WTC11 (cell line): ENCODE results near the gene PARVB.

Source experiments
- CTCF ChIP-seq: fragments of 200-600 bp; IDR thresholded peaks from 2 replicates; pipeline ENCODE4 v1.8.0; 2022; ENCODE audit warnings: antibody characterized with exemption
- E2F1 ChIP-seq: sonication (generic); formaldehyde crosslinking; IDR thresholded peaks from 2 replicates; pipeline ENCODE4 v1.8.0; 2022; ENCODE audit warnings: mild to moderate bottlenecking, missing genetic modification reagents
- ESRRA ChIP-seq: sonication (generic); formaldehyde crosslinking; IDR thresholded peaks from 2 replicates; pipeline ENCODE4 v1.8.1; 2022; ENCODE audit warnings: mild to moderate bottlenecking, missing genetic modification reagents, borderline replicate concordance
- FOXP4 ChIP-seq: sonication (generic); formaldehyde crosslinking; IDR thresholded peaks from 2 replicates; pipeline ENCODE4 v1.8.0; 2022; ENCODE audit warnings: mild to moderate bottlenecking, missing genetic modification reagents
- GABPB1 ChIP-seq: sonication (generic); formaldehyde crosslinking; IDR thresholded peaks from 2 replicates; pipeline ENCODE4 v1.8.1; 2023; ENCODE audit warnings: mild to moderate bottlenecking, missing genetic modification reagents
- NFE2L1 ChIP-seq: sonication (generic); formaldehyde crosslinking; IDR thresholded peaks from 2 replicates; pipeline ENCODE4 v1.8.1; 2023; ENCODE audit warnings: missing genetic modification reagents
- NFYB ChIP-seq: sonication (generic); formaldehyde crosslinking; conservative IDR thresholded peaks from 2 replicates; pipeline ENCODE4 v1.8.0; 2022; ENCODE audit warnings: low read depth, missing genetic modification reagents
- NR1H2 ChIP-seq: sonication (generic); formaldehyde crosslinking; IDR thresholded peaks from 2 replicates; pipeline ENCODE4 v1.9.0; 2021; ENCODE audit warnings: mild to moderate bottlenecking, moderate library complexity, missing genetic modification reagents
- PRDM15 ChIP-seq: sonication (generic); formaldehyde crosslinking; IDR thresholded peaks from 2 replicates; pipeline ENCODE4 v1.8.0; 2022; ENCODE audit warnings: missing genetic modification reagents
- SMAD4 ChIP-seq: sonication (generic); formaldehyde crosslinking; IDR thresholded peaks from 2 replicates; pipeline ENCODE4 v1.8.0; 2022; ENCODE audit warnings: mild to moderate bottlenecking, missing genetic modification reagents
- USF2 ChIP-seq: sonication (generic); formaldehyde crosslinking; IDR thresholded peaks from 2 replicates; pipeline ENCODE4 v1.8.1; 2023; ENCODE audit warnings: mild to moderate bottlenecking, missing genetic modification reagents, moderate library complexity
- ZBTB43 ChIP-seq: sonication (generic); formaldehyde crosslinking; IDR thresholded peaks from 2 replicates; pipeline ENCODE4 v1.8.1; 2023; ENCODE audit warnings: mild to moderate bottlenecking, missing genetic modification reagents
- ZMAT4 ChIP-seq: fragments of 250-450 bp; sonication (Bioruptor Pico); IDR thresholded peaks from 2 replicates; pipeline ENCODE4 v1.9.0; 2021; ENCODE audit warnings: mild to moderate bottlenecking
- ZNF232 ChIP-seq: sonication (generic); formaldehyde crosslinking; IDR thresholded peaks from 2 replicates; pipeline ENCODE4 v1.8.0; 2022; ENCODE audit warnings: mild to moderate bottlenecking, missing genetic modification reagents

- TF ChIP-seq CTCF (no peak), NR1H2 (no peak), ZBTB43 (CRISPR knock-in tag) (no peak), NFYB (CRISPR knock-in tag) (no peak), PRDM15 (CRISPR knock-in tag) (no peak), ESRRA (CRISPR knock-in tag) (no peak), SMAD4 (no peak), GABPB1 (CRISPR knock-in tag) (no peak), ZNF232 (CRISPR knock-in tag) (no peak), ZMAT4 (CRISPR knock-in tag) (no peak), FOXP4 (no peak), E2F1 (CRISPR knock-in tag) (no peak), NFE2L1 (CRISPR knock-in tag) (no peak), USF2 (CRISPR knock-in tag) (no peak)
These were observed 66.4 kb downstream of the PARVB start for GRCh38 chr22:44090571-44090905.
